IMR-90 (cell line): ENCODE measurements around the gene INTS2. TPM values are rescaled to one million over a fixed set of nuclear protein-coding genes. Genes with fewer than 3 reads are reported as not detected.

ENCODE experiments used
- ATAC-seq: fragments of 200-7000 bp; cut with Tn5 transposase; 2 replicates; pipeline ENCODE4 v1.9.1; 2020; ENCODE audit warnings: low read depth, mild to moderate bottlenecking, moderate library complexity
- BruUV-seq: library from RNA; stranded (reverse); fragments of 400-500 nt; replicated peaks from 2 replicates; lab custom pipeline; 2021; lab: Mats Ljungman, UMichigan
- CTCF ChIA-PET: fragments of 300-600 bp; formaldehyde crosslinking; extraction: SDS; loops from one replicate; lab custom pipeline; 2021; ENCODE audit warnings: antibody characterized with exemption; lab: Yijun Ruan, JAX
- POLR2A ChIA-PET: fragments of 300-600 bp; sonication (Branson Sonifier 250); formaldehyde crosslinking; loops from one replicate; lab custom pipeline; 2022; ENCODE audit warnings: antibody characterized with exemption; ENCODE audit not compliant: unreplicated experiment; lab: Charles Lee
- DNase-seq: peaks from one replicate; pipeline ENCODE4 v3.0.0; 2013
- H2AFZ ChIP-seq: replicated peaks from 2 replicates; pipeline ENCODE3; 2013; ENCODE audit warnings: low read length, mild to moderate bottlenecking; ENCODE audit not compliant: poor library complexity
- H2AK5ac ChIP-seq: 2 replicates; pipeline ENCODE4 v1.6.1; 2013; ENCODE audit warnings: low read depth, low read length, inconsistent platforms
- H2AK9ac ChIP-seq: replicated peaks from 2 replicates; pipeline ENCODE3; 2013; ENCODE audit warnings: mild to moderate bottlenecking, low read depth, low read length, moderate library complexity; ENCODE audit not compliant: poor library complexity
- H2BK120ac ChIP-seq: 2 replicates; pipeline ENCODE4 v1.6.1; 2013; ENCODE audit warnings: low read depth, low read length, inconsistent platforms
- H2BK15ac ChIP-seq: 3 replicates; pipeline ENCODE4 v1.6.1; 2013; ENCODE audit warnings: low read depth, low read length, inconsistent platforms
- H2BK20ac ChIP-seq: 2 replicates; pipeline ENCODE4 v1.6.1; 2013; ENCODE audit warnings: low read depth, mild to moderate bottlenecking, inconsistent platforms, low read length, moderate library complexity
- H2BK5ac ChIP-seq: 2 replicates; pipeline ENCODE4 v1.6.1; 2013; ENCODE audit warnings: mild to moderate bottlenecking, low read depth, low read length, inconsistent platforms; ENCODE audit not compliant: poor library complexity, severe bottlenecking
- H3K14ac ChIP-seq: replicated peaks from 2 replicates; pipeline ENCODE4 v1.6.1; 2013; ENCODE audit warnings: low read depth, low read length, inconsistent platforms
- H3K18ac ChIP-seq: 2 replicates; pipeline ENCODE4 v1.6.1; 2013; ENCODE audit warnings: low read depth, low read length, control low read depth
- H3K23ac ChIP-seq: 2 replicates; pipeline ENCODE4 v1.6.1; 2013; ENCODE audit warnings: low read depth, low read length, inconsistent platforms
- H3K27ac ChIP-seq: 2 replicates; pipeline ENCODE4 v1.5.1; 2013; ENCODE audit warnings: mild to moderate bottlenecking, control low read depth, low read length; ENCODE audit not compliant: insufficient read depth
- H3K27me3 ChIP-seq: 2 replicates; pipeline ENCODE4 v1.6.1; 2013; ENCODE audit warnings: low read length; ENCODE audit not compliant: control insufficient read depth, insufficient read depth
- H3K36me3 ChIP-seq: 2 replicates; pipeline ENCODE4 v1.6.1; 2013; ENCODE audit warnings: low read length, mixed read lengths; ENCODE audit not compliant: control insufficient read depth, insufficient read depth
- H3K4ac ChIP-seq: 2 replicates; pipeline ENCODE4 v1.6.1; 2013; ENCODE audit warnings: low read depth, low read length, inconsistent platforms
- H3K4me1 ChIP-seq: 2 replicates; pipeline ENCODE4 v1.6.1; 2013; ENCODE audit warnings: low read length, mixed read lengths; ENCODE audit not compliant: control insufficient read depth, insufficient read depth
- H3K4me2 ChIP-seq: 2 replicates; pipeline ENCODE4 v1.6.1; 2013; ENCODE audit warnings: low read depth, mild to moderate bottlenecking, control low read depth, low read length, moderate library complexity
- H3K4me3 ChIP-seq: 2 replicates; pipeline ENCODE4 v1.5.1; 2013; ENCODE audit warnings: low read depth, mild to moderate bottlenecking, control low read depth, low read length, moderate library complexity; ENCODE audit not compliant: insufficient read depth
- H3K56ac ChIP-seq: 2 replicates; pipeline ENCODE4 v1.6.1; 2013; ENCODE audit warnings: low read length, inconsistent platforms; ENCODE audit not compliant: insufficient read depth; ENCODE audit errors: extremely low read depth
- H3K79me1 ChIP-seq, 2 experiments: 2 replicates each; pipeline ENCODE4 v1.6.1; 2013; ENCODE audit warnings: low read length in 2 of 2, inconsistent platforms in 1 of 2, low read depth in 1 of 2
- H3K9ac ChIP-seq: 2 replicates; pipeline ENCODE4 v1.6.1; 2013; ENCODE audit warnings: low read depth, low read length, control low read depth
- H3K9me1 ChIP-seq: 2 replicates; pipeline ENCODE4 v1.6.1; 2013; ENCODE audit warnings: low read length, inconsistent platforms; ENCODE audit not compliant: insufficient read depth
- H3K9me3 ChIP-seq: 2 replicates; pipeline ENCODE4 v1.6.1; 2013; ENCODE audit warnings: low read length; ENCODE audit not compliant: control insufficient read depth, insufficient read depth
- H4K20me1 ChIP-seq: 2 replicates; pipeline ENCODE4 v1.6.1; 2013; ENCODE audit warnings: low read length, inconsistent platforms; ENCODE audit not compliant: insufficient read depth
- H4K5ac ChIP-seq: 2 replicates; pipeline ENCODE4 v1.6.1; 2013; ENCODE audit warnings: mild to moderate bottlenecking, low read depth, low read length, control low read depth
- H4K8ac ChIP-seq, 2 experiments: 2 replicates each; pipeline ENCODE4 v1.6.1; 2013; ENCODE audit warnings: low read depth in 2 of 2, low read length in 2 of 2, control low read depth in 1 of 2, inconsistent platforms in 1 of 2
- H4K91ac ChIP-seq: 2 replicates; pipeline ENCODE4 v1.6.1; 2013; ENCODE audit warnings: low read depth, low read length, inconsistent platforms; ENCODE audit not compliant: insufficient read depth
- BHLHE40 ChIP-seq: fragments of 150-350 bp; IDR thresholded peaks from 2 replicates; pipeline ENCODE4 v1.6.1; 2016; ENCODE audit warnings: mild to moderate bottlenecking, low read depth, low read length
- CEBPB ChIP-seq: IDR thresholded peaks from 2 replicates; pipeline ENCODE4 v1.6.1; 2012; ENCODE audit warnings: low read depth, low read length, improper control_type of control experiment
- CHD1 ChIP-seq: IDR thresholded peaks from 2 replicates; pipeline ENCODE4 v1.6.1; 2012; ENCODE audit warnings: low read depth, low read length, improper control_type of control experiment
- FOS ChIP-seq: fragments of 150-350 bp; IDR thresholded peaks from 2 replicates; pipeline ENCODE4 v1.6.1; 2016; ENCODE audit warnings: low read depth, low read length
- MAFK ChIP-seq: IDR thresholded peaks from 2 replicates; pipeline ENCODE4 v1.6.1; 2012; ENCODE audit warnings: low read depth, low read length, improper control_type of control experiment
- MAZ ChIP-seq: IDR thresholded peaks from 2 replicates; pipeline ENCODE4 v1.6.1; 2012; ENCODE audit warnings: low read depth, mild to moderate bottlenecking, low read length, improper control_type of control experiment, moderate library complexity, borderline replicate concordance
- MXI1 ChIP-seq: IDR thresholded peaks from 2 replicates; pipeline ENCODE4 v1.6.1; 2012; ENCODE audit warnings: low read depth, mild to moderate bottlenecking, low read length, moderate library complexity, borderline replicate concordance
- NFE2L2 ChIP-seq: fragments of 150-350 bp; IDR thresholded peaks from 2 replicates; pipeline ENCODE4 v1.6.1; 2016; ENCODE audit warnings: low read depth, mild to moderate bottlenecking, low read length
- POLR2A ChIP-seq: IDR thresholded peaks from 2 replicates; pipeline ENCODE4 v1.6.1; 2012; ENCODE audit warnings: mild to moderate bottlenecking, low read depth, low read length
- RAD21 ChIP-seq: IDR thresholded peaks from 2 replicates; pipeline ENCODE4 v1.6.1; 2012; ENCODE audit warnings: low read length, improper control_type of control experiment
- RCOR1 ChIP-seq: IDR thresholded peaks from 2 replicates; pipeline ENCODE4 v1.6.1; 2012; ENCODE audit warnings: mild to moderate bottlenecking, low read length, improper control_type of control experiment; ENCODE audit not compliant: insufficient replicate concordance
- RFX5 ChIP-seq: IDR thresholded peaks from 2 replicates; pipeline ENCODE4 v1.8.0; 2012; ENCODE audit warnings: low read depth, mild to moderate bottlenecking, low read length, moderate library complexity
- SMC3 ChIP-seq: fragments of 150-350 bp; IDR thresholded peaks from 2 replicates; pipeline ENCODE4 v1.6.1; 2016; ENCODE audit warnings: low read depth, mild to moderate bottlenecking, antibody characterized with exemption, low read length, moderate library complexity
- WGBS, 2 experiments: methylation state at CpG; one replicate each; pipeline versions ENCODE4 v1.1.5 to v1.1.7; 2013; ENCODE audit warnings: missing lambda C conversion rate in 2 of 2; ENCODE audit not compliant: insufficient read length in 1 of 2; ENCODE audit errors: extremely low coverage in 2 of 2; 5-methylcytosine and 5-hydroxymethylcytosine counted together
- dilution Hi-C: fragments of 300-500 bp; cut with HindIII; formaldehyde crosslinking; loops from one replicate; pipeline ENCODE4 v1.14.3; 2018; ENCODE audit warnings: low sequenced_read_pairs; ENCODE audit not compliant: unreplicated experiment
- in situ Hi-C: fragments of 300-500 bp; cut with MboI; formaldehyde crosslinking; loops from 3 replicates; pipeline ENCODE4 v1.14.3; 2019; ENCODE audit warnings: low sequenced_read_pairs, inconsistent platforms, mixed read lengths
- intact Hi-C: fragments of 100-400 bp; cut with micrococcal nuclease; formaldehyde crosslinking; loops from 2 replicates; pipeline ENCODE4 v1.10.0; 2022
- polyA plus RNA-seq, 3 experiments: library from polyadenylated mRNA; depleted of rRNA; stranded (reverse); fragments of >200 nt; gene quantifications; 2 replicates each; pipeline ENCODE4 v1.2.3, GENCODE V29; 2012; ENCODE audit warnings: low replicate concordance in 1 of 3
- total RNA-seq: library from RNA; depleted of rRNA; stranded (reverse); fragments of >200 nt; gene quantifications from 2 replicates; pipeline ENCODE4 v1.2.3, GENCODE V29; 2012
- TF ChIP-seq, protein P1 (sequence below): fragments of 150-350 bp; IDR thresholded peaks from 2 replicates; pipeline ENCODE4 v1.6.1; 2017; ENCODE audit warnings: mild to moderate bottlenecking, antibody characterized with exemption, low read length, low read depth
- TF ChIP-seq, protein P2 (sequence below): fragments of 150-350 bp; IDR thresholded peaks from 2 replicates; pipeline ENCODE4 v1.6.1; 2016; ENCODE audit warnings: low read depth, mild to moderate bottlenecking, low read length, moderate library complexity, borderline replicate concordance
- TF ChIP-seq, protein P3 (sequence below): conservative IDR thresholded peaks from 2 replicates; pipeline ENCODE4 v1.5.1; 2012; ENCODE audit warnings: mild to moderate bottlenecking, low read depth, low read length, improper control_type of control experiment

INTS2 gene
- total and polyA plus RNA-seq, 2 of the 4 experiments (the other 2 are of a cell fraction): 4.0 to 17.4 TPM

DNA sequence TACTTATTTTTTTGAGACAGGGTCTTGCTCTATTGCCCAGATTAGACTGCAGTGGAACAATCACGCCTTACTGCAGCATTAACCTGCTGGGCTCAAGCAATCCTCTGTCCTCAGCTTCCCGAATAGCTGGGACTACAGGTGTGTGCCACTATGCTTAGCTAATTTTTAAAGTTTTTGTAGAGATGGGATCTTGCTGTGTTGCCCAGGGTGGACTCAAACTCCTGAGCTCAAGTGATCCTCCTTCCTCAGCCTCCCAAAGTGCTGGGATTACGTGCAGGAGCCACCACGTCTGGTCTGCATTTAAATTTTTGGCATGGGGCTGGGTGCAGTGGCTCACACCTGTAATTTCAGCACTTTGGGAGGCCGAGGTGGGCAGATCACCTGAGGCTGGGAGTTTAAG, 41.0 kb upstream of the INTS2 start:
- Histone ChIP-seq H2BK5ac (no peak overlapping the region), H3K4me1 (peaks cover 2% of the 10 kb centered on the region; the same call in 1 of the 2 replicates)
- intact Hi-C loops: no loop called here

More for the DNA sequence above, 41.0 kb upstream of the INTS2 start:
- no peak overlapping the region for H3K9ac ChIP-seq
- no peak overlapping the region for H2BK20ac ChIP-seq
- no peak overlapping the region for H4K91ac ChIP-seq
- ChIA-PET CTCF (no interaction called here), POLR2A (no interaction called here)
- H3K4me3 ChIP-seq: no peak overlapping the region
- ATAC-seq (no peak), DNase-seq (no peak)
- WGBS, 2 experiments: 100% methylated on average over 1 of the region's 5 CpGs; no CpG with 5 or more reads in 1 of the 2 experiments
- H3K27me3 ChIP-seq: no peaks in the 10 kb centered on the region
- no peak overlapping the region for H2BK120ac ChIP-seq
- no TSS peak for BruUV-seq
- in situ Hi-C loops: no loop called here
- no peak overlapping the region for H3K4me2 ChIP-seq
- no peak for TF ChIP-seq FOS
- no peak for TF ChIP-seq POLR2A
- TF ChIP-seq CEBPB: no peak
- TF ChIP-seq MXI1: no peak
- TF ChIP-seq RCOR1: no peak
- TF ChIP-seq, protein P1, sequence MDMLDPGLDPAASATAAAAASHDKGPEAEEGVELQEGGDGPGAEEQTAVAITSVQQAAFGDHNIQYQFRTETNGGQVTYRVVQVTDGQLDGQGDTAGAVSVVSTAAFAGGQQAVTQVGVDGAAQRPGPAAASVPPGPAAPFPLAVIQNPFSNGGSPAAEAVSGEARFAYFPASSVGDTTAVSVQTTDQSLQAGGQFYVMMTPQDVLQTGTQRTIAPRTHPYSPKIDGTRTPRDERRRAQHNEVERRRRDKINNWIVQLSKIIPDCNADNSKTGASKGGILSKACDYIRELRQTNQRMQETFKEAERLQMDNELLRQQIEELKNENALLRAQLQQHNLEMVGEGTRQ: no peak
- TF ChIP-seq RAD21: no peak
- no peak for TF ChIP-seq NFE2L2
- TF ChIP-seq, protein P2, sequence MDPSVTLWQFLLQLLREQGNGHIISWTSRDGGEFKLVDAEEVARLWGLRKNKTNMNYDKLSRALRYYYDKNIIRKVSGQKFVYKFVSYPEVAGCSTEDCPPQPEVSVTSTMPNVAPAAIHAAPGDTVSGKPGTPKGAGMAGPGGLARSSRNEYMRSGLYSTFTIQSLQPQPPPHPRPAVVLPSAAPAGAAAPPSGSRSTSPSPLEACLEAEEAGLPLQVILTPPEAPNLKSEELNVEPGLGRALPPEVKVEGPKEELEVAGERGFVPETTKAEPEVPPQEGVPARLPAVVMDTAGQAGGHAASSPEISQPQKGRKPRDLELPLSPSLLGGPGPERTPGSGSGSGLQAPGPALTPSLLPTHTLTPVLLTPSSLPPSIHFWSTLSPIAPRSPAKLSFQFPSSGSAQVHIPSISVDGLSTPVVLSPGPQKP: no peak
- TF ChIP-seq MAFK: no peak
- no peak for TF ChIP-seq RFX5
- TF ChIP-seq BHLHE40: no peak
- TF ChIP-seq, protein P3, sequence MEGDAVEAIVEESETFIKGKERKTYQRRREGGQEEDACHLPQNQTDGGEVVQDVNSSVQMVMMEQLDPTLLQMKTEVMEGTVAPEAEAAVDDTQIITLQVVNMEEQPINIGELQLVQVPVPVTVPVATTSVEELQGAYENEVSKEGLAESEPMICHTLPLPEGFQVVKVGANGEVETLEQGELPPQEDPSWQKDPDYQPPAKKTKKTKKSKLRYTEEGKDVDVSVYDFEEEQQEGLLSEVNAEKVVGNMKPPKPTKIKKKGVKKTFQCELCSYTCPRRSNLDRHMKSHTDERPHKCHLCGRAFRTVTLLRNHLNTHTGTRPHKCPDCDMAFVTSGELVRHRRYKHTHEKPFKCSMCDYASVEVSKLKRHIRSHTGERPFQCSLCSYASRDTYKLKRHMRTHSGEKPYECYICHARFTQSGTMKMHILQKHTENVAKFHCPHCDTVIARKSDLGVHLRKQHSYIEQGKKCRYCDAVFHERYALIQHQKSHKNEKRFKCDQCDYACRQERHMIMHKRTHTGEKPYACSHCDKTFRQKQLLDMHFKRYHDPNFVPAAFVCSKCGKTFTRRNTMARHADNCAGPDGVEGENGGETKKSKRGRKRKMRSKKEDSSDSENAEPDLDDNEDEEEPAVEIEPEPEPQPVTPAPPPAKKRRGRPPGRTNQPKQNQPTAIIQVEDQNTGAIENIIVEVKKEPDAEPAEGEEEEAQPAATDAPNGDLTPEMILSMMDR: no peak
- no peak for TF ChIP-seq SMC3
- TF ChIP-seq MAZ: no peak
- TF ChIP-seq CHD1: no peak
- H3K18ac ChIP-seq: no peak overlapping the region
- no peak overlapping the region for H4K5ac ChIP-seq
- H3K36me3 ChIP-seq: peaks cover 38% of the 10 kb centered on the region
- H2AK9ac ChIP-seq: no peak overlapping the region
- no peak overlapping the region for H3K23ac ChIP-seq
- no peak overlapping the region for H3K4ac ChIP-seq
- dilution Hi-C loops: no loop called here
- H2BK15ac ChIP-seq: no peak overlapping the region
- H3K56ac ChIP-seq: no peak overlapping the region
- H3K9me1 ChIP-seq: peaks cover 3% of the 10 kb centered on the region; the same call in 1 of the 2 replicates
- H2AK5ac ChIP-seq: no peak overlapping the region
- no peak overlapping the region for H4K8ac ChIP-seq
- H3K9me3 ChIP-seq: no peaks in the 10 kb centered on the region
- H2AFZ ChIP-seq: no peak overlapping the region
- H3K27ac ChIP-seq: no peak overlapping the region
- peaks cover 9 to 36% of the 10 kb centered on the region in 2 experiments for H3K79me1 ChIP-seq
- H4K20me1 ChIP-seq: no peaks in the 10 kb centered on the region
- no peak overlapping the region for H3K14ac ChIP-seq
